Uterus (tissue), 2 donors: Measurements from ENCODE around the gene LDB3.

Experiments
- POLR2A ChIP-seq, 2 donors: fragments of 450-650 bp; IDR thresholded peaks; one replicate each; pipeline ENCODE4 v1.6.1; 2016; ENCODE audit warnings: antibody characterized with exemption in 2 of 2, mild to moderate bottlenecking in 1 of 2, moderate library complexity in 1 of 2
- TF ChIP-seq, protein P1 (sequence below), 4 experiments: fragments of 200-600 bp in 2 of 4; fragments of 450-650 bp in 2 of 4; sonication (generic) in 2 of 4; IDR thresholded peaks; one replicate each; pipeline ENCODE4 v1.5.1; 2016 to 2019; ENCODE audit warnings: antibody characterized with exemption in 4 of 4, mild to moderate bottlenecking in 2 of 4, moderate library complexity in 1 of 4

DNA sequence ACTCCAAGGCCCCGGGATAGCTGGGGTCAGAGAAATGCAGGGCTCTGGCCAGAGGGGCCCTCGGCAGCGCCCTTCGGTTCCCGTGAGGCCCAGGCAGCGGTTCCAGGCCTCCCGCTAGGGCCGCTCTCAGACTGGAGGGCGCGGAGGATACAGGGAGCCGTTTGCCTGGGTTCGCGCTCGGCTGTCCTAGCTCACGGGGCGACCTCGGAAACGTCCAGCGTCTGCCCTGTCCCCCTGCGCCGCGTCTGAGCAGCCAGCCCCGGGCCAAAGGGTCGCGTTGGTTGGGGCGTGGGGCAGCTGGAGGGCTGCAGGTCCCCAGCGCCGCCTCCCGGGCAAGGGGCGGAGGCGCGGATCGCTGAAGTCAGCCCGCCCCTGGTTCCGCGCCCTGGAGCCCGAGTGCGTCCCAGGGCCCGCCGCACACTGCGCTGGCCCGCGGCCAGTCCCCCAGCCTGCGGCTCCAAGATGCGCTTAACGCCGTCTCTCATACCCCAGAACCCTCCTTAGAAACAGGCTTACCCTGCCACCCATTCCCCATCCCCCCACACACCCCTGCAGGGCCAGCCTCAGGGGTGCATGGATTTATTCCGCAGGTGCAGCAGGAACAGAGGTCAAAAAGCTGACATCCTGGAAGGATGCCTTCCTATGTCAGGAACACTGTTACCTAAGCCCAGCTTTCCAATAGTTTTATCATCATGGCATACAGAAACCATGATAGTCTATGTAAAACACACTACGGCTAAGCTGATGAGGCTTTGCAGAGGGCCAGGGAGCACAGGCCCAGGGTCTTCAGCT lies 36.1 kb upstream of the LDB3 start:
- TF ChIP-seq, protein P1, sequence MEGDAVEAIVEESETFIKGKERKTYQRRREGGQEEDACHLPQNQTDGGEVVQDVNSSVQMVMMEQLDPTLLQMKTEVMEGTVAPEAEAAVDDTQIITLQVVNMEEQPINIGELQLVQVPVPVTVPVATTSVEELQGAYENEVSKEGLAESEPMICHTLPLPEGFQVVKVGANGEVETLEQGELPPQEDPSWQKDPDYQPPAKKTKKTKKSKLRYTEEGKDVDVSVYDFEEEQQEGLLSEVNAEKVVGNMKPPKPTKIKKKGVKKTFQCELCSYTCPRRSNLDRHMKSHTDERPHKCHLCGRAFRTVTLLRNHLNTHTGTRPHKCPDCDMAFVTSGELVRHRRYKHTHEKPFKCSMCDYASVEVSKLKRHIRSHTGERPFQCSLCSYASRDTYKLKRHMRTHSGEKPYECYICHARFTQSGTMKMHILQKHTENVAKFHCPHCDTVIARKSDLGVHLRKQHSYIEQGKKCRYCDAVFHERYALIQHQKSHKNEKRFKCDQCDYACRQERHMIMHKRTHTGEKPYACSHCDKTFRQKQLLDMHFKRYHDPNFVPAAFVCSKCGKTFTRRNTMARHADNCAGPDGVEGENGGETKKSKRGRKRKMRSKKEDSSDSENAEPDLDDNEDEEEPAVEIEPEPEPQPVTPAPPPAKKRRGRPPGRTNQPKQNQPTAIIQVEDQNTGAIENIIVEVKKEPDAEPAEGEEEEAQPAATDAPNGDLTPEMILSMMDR (IDR thresholded peaks at IDR 0.05) = peak in 2 of 4 experiments; percentile 24 to 35
- no peak for TF ChIP-seq POLR2A (IDR thresholded peaks at IDR 0.05)
